Hematopoietic multipotent progenitor cell treated with erythropoietin and hydrocortisone succinate and interleukin-3 and kit ligand, for 6 days (in vitro differentiated cells): Measurements from ENCODE around the gene TBC1D2.
"Not testable (repeated sequence)": the region's sequence is repeated elsewhere in the genome, so short reads cannot be mapped to it uniquely, and the experiment has no call there.

Experiments used
- DNase-seq: peaks from one replicate; pipeline ENCODE4 v3.0.0-alpha.2; 2015

The TBC1D2 gene

DNA sequence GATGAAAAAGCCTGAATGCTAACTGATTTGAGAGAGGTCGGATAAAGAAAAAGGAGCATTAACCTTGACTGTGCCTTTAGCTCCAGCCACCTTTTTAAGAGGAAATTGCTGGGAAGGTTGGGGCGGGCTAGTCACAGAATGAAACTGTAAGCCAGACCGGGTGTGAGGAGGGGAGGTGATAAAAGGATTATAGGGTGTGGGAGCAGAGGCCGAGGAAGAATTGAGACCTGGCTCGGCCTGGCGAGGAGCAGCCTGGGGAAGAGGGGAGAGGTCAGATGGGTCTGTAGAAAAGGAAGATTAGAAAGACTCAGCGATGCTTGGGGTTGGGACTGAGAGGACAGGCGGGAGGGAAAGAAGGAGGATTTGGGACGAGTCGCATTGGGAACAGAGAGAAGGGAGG, 14.2 kb upstream of the TBC1D2 start:
- DNase-seq, result not testable (repeated sequence)

DNA sequence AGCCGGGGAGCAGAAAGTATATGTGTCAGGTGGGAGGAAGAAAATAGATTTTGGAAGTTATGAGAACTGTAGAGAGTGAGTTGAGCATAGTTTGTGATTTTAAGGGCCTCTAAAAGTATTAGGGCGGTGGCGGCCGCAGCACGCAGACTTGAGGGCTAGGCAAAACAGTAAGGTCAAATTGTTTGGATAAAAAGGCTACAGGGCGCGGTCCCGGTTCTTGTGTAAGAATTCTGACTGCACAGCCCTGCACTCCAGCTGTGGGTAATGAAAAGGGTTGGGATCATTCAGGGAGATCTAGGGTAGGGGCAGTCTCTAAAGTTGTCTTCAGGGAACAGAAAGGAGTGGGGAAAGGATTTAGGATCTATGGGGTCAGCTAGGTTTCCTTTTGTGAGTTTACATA, 12.1 kb upstream of the TBC1D2 start:
- DNase-seq, result not testable (repeated sequence)

DNA sequence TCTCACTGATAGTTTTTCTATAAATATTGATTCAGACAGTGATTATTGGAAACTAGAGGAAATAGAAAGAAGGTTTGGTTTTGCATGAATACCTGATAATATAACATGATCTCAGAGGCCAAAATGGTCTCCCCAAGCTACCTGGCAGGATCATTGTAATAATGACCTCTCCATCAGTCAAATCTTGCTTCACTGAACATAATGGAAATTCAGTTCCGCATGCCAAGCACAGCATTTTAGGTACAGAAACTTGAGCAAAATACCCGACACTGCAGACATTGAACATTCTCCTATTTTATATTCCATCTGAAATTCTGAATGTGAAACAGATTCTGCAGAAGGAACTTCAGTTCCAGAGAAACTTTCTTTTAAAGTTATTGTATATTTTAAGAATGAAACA, 9.1 kb upstream of the TBC1D2 start:
- no peak for DNase-seq

DNA sequence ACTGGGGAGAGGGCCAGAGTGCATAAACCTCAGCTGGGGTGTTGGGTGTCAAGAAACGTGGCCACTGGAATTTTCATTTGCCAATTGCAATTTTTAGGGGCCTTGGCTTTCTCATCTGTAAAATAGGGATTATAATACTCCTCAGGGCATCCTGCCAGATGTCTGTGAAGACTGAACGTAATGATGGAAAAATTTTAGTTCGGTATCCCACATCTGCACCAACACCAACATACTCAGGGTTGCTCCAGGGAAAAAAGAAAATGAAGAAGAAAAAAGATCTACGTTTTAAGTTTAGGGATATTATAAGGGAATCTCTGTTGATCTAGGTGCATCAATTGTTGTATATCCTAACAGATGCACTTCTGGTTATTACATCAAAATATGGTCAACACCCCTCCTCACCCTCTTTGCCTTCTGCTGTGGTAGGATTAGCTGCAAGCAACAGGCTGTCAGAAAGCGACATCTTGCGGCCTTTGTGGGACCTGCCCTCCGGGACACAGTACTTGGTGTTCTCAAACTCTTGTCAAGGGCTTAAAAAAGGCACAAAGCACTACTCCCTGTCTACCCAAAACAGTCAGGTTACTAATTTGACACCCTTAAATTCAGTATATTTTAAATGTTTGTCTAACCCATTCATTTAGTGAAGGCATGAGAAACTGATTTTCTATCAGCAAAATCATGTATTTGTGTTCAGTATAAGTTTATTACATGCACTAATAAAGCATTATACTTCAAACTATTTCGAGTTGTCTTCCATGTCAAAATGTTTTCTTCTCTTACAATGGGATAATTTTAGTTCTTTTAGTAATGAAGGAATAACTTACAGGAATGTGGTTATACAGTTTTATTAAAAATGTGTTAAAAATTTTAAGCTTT, 8.3 kb upstream of the TBC1D2 start:
- peak; percentile 92 for DNase-seq

DNA sequence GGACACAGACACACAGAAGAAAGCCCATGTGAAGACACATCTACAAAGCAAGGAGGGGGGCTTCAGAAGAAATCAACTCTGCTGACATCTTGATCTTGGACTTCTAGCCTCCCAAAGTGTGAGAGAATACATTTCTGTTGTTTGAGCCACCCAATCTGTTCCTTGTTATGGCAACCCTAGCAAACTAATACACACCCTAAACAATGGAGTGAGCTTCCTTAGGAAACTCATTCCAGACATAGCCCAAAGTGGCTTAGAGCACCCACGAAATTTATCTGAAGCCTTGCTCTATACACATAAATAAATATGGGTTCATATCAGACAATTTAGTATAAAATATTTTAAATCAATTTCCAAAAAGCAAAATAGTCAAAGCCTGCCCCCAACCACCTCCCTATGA, 7.6 kb upstream of the TBC1D2 start:
- DNase-seq, result no peak

DNA sequence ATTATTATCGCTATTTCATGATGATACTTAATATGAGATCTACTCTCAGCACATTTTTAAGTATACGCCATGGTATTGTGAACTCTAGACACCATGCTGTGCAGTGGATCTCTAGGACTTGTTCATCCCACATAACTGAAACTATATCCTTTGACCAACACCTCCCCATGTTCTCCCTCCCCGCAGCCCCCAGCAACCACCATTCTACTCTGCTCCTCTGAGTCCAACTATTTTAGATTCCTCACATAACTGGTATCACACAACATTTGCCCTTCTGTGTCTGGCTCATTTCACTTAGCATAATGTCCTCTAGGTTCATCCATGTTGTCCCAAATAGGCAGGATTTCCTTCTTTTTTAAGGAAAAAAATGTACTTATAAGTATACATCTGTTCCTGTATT, 6.6 kb upstream of the TBC1D2 start:
- DNase-seq, result no peak

DNA sequence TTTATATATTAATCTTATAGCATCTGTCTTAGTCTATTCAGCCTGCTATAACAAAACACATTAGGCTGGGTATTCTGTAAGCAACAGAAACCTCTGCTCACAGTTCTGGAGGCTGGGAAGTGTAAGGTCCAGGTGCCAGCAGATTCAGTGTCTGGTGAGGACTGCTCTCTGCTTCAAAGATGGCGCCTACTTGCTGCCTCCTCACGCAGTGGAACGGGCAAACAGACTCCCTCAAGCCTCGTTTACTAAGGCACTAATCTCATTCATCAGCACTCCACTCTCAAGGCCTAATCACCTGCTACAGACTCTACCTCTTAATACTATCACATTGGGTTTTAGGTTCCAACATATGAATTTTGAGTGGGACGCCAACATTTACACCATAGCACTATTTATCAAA, 5.2 kb upstream of the TBC1D2 start:
- DNase-seq, result no peak

DNA sequence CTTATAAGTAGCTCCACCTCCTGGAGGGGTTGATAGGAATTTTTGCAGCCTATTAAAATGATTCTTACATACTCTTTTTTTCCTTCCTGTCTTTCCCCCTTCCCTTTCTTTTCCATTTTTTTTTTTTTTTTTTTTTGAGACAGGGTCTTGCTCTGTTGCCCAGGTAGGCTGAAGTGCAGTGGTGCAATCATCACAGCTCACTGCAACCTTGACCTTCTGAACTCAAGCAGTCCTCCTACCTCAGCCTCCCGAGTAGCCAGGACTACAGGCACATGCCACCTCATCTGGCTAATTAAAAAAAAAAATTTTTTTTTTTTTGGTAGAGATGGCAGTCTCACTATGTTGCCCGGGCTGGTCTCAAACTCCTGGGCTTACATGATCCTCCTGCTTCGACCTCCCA, 4.3 kb upstream of the TBC1D2 start:
- peak; percentile 31 for DNase-seq

DNA sequence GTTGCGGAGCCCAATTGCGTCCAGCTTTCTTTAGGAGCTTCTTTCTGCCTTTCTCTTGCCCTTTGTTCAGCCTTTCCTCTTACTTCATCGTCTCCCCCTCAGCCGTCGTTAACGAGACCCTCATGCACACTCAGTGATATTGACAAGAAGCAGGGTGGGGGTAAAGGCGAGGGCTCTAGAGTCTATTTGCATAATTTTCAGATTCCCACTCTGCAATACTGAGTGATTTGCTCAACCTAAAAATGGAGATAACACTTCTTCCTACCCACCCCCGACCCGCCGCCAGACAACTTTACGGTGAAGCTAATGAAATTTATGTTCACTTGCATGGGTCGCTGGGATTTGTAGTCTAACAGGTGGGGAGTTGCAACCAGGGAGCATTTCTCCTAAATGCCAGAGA, 1.3 kb upstream of the TBC1D2 start:
- DNase-seq, result peak; percentile 85

DNA sequence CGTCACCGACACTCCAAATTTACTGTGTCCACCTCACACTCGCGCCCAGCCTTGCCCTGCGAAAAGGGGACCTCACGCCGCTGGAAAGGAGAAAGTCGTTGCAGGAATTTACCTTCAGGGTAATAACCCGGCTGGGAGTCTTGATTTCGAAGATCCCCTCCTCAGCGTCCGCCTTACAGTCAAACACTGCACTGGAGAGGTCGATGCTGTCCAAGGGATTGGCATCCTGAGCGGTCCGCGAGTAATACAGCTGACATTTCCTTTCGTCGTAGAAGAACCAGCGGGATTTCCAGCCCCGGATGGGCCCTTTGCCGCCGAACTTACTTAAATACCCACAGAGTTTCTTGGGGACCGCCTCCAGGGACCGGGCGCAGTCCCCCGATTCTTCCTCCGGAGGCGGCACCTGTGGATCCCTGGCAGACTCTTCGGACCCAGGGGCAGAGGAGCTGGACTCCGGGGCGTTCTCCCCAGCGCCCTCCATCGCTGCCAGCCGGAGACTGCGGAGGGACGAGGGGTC, 330 bp downstream of the TBC1D2 start:
- DNase-seq, result peak; percentile 53

DNA sequence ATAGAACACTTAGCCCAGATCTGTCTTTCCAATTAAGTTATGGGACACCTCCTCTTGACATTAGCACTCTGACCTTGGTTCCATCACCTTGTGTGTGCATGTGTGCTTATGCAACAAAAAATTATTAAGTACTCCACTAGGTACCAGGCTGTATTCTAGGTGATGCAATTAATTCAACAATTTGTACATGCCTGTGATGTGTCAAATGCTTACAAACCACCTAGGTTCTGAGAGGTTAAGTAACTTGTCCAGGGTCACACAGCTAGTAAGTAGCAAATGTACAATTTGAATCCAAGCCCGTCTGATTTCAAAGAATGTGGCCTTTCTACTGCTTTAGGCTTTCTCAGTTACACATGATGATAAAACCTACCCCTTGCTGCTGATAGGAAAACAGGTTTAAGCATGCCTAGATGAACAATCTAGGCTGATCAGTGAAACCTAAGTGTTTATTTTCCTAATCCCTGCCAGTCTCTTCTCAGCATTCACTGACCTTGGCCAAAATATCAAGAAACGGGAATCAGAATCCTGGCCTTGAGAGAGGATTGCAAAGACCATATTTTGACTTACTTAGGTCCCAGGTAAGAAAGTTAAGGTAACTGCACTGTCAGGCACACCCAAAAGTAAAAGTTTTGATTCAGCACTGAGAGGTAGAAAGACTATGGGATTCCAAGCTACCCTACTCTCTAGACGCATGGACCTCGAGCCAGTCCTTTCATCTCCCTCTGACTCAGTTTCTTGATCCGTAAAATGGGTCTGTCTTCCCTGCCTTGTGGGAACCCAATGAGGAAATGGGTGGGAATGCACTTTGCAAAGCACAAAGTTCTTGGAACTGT, 1.0 kb downstream of the TBC1D2 start:
- DNase-seq, result no peak

DNA sequence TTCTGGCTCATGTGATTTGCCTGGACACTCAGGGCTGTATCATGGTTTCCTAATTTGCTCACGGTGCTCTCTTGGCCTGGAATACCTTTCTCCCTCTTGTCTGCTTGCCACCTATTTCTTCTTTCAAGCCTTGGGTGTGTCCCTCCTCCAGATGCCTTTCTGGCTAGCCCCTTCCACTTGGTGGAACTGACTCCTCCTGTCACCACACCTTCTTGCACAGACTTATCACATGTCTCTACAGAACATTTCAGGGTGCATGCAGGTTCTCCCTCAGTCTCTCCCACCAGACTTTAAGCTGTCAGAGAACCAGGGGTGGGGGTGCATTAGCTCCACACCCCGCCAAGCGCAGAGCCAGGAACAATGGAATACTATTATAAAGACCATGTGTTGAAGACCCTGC, 1.9 kb downstream of the TBC1D2 start:
- DNase-seq, result no peak

DNA sequence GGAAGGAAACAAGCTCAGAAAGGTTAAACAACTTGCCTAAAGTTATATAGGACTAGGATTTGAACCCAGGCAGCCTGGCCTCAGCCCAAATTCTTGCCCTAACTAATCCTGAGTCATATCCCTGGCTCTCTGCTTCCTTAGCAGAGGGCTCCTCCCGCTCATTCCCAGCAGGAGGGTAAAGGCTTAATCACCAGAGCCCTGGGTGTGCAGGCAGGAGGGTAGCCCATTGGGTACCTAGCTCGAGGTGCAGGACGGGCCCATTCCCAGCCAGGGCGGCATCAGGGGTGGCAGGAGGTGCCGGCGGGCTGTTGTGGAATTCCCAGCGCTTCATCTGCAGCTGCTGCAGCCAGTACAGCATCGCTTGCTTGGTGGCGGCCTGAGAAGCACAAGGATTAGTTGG, 3.9 kb downstream of the TBC1D2 start:
- no peak for DNase-seq

DNA sequence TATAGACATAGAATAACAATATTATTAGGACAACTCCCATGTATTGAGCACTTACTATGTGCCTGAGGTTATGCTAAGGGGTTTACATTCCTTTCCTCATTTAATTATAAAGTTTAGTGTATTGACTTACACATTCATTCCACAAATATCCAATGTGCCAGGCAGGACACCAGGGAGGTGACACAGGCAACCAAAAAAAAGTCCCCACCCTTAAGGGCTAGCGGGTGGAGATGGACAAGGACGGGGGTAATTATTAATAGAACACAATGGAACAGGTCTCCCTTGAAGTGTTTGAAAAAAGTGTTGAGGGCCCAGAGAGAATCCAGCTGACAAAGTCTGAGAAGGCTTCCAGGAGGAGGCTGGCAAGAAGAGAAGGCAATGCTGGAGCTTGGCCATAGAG, 5.7 kb downstream of the TBC1D2 start:
- DNase-seq, result no peak

DNA sequence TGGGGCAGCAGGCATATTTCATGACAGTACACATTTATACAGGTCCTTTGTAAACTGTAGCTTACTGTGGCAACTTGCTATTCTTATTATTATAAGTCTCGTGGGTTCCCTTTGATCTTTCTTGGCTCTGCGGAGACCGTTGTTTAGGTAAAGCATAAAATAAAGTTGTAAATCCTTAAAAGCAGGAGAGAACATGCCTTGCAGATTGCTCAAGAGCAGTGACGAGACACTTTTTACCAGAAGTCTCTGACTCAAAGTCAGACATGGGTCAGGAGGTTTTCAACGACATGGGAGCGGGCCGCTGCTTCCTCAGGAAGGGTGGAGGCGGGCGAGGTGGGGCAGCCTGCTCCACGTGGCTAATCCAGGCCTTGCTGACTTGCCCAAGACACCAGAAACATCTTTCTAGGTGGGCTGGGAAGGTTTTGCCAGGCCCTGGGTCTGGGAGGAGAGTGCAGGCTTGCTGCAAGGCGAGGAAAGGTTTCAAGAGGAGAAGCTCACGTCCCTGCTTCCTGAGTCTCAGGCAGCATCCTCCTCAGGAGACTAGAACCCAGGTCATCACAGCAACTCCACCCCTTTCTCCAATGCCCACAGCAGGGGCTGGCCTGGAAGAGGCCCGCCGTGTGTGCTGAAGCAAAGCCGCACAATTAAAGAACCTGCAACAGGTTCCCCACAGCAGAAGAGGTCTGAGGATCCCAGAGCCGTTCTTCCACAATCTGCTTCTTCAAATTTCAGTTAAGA, 6.5 kb downstream of the TBC1D2 start:
- peak; percentile 80 for DNase-seq

DNA sequence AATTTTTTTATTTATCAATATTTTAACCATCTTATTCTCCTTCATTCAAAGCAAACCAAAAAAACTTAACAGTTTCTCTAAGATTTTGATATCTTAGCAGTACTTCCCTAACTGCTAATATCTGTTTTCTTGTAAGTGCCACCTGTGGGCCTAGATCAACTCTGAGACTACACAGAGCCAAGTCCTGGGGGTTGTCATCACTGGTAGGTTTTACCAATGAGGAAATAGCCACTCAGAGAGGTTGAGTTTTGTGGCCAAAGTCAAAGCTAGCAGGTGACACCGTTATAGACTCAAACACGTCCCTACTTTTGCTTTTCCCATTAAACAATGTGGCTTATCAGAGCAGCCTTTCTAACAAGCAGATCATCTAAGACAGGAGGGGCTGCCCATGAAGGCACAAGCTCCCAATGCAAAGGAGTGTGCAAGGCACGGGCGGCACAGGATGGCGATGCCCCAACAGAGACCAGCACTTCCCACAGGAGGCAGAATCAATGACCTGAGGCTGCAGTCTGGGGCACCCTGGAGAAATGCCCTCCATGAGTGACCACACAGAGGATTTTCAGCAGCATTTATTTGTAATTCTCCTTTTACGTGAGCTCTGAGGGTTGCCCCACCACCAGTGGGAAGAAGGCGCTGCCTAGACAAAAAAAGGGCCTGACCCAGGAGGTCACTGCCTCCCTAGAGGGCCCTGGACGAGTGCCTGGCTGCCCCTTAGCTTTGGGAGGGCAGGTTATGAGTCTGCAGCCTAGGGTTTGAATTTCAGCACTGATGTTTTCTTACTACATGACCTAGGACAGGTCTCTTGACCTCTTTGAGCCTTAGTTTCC, 7.4 kb downstream of the TBC1D2 start:
- peak; percentile 42 for DNase-seq

DNA sequence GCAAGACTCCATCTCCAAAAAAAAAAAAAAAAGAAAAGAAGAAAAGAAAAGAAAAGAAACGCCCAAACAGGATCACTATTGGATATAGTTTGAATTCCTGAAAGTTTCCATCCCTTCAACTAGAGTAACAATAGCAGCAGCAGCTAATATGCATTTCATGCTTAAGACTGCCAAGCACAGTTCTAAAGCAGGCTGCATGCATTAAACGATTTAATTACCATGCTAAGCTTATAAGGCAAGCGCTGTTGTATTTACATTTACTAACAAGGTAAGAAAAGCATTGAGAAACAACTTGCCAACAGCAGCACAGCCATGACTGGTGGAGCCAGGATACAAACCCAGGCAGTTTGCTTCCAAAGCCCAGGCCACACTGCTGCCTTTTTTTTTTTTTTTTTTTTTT, 13.0 kb downstream of the TBC1D2 start:
- no peak for DNase-seq

DNA sequence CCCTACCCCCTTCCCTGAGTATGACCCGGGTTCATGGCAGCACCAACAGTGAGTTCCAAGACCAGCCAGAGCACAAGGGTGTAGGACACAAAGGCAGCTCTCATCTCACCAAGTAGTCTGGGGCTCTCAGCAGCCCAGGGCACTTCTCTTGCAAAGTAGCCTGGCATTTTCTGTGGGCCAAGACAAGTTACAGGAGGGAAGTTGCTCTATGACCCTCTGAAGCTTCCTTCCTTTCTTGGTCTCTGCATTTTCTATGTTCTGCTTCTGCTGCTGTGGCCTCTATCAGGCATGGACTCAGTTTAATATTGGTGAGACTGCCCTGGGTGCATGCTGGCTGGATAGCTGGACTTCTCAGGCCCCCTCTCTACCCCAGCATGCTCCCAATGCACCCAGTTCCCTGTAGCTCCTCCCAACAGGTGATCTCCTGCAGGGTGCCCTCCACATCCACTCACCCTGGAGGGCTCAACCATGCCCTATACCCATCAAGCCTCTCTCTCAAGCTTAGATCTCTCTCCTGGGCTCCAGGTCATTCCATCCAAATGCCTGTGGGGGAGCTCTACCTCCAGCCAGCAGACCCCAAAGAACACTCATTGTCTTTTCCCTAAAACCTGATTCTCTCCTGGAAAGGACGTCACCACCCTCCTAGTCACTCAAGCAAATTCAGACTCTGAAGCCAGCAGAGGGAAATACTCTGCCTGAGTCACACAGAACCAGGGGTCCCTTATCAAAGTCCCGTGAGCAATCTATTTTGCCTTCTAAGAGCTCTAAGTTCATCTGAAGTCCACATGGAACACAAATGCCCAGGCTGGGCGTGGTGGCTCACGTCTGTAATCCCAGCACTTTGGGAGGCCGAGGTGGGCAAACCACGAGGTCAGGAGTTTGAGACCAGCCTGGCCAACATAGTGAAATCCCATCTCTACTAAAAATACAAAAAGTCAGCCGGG, 13.8 kb downstream of the TBC1D2 start:
- DNase-seq, result peak; percentile 25

DNA sequence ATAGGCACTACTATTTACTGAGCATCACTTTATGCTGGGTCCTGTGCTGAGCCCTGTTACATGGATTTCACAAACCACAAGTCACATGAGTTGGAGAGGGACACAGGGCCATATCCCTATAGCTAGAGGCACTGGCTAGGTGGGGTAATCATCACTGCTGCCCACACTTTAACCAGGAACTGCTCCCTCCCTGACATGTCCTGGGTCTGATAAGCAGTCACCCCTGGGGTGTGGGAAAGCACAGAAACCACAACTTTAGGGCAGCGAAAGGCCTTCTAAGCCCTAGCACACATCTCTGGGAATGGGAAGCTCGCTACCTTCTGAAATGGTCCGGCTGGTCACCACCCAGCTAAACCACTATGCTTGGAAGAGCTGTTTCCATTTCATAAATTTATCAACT, 15.0 kb downstream of the TBC1D2 start:
- DNase-seq, result peak; percentile 90

DNA sequence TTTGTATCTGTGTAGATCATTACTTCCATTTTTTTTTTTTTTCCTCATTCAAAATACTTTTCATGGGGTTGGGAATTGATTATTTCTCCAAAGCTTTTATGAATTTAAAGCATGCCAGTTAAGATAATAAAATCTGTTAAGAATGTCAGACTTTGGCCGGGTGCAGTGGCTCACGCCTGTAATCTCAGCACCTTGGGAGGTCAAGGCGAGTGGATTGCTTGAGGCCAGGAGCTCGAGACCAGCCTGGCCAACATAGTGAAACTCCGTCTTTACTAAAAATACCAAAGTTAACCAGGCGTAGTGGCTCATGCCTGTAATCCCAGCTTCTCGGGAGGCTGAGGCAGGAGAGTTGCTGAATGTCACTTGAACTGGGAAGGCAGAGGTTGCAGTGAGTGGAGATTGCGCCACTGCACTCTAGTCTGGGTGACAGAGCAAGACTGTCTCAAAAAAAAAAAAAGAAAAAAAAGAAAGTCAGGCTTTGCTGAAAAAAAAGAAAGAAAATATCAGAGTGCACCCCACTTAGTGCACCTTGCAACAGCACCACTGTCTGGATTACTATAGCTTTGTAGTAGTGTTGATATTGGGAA, 18.5 kb downstream of the TBC1D2 start:
- no peak for DNase-seq

DNA sequence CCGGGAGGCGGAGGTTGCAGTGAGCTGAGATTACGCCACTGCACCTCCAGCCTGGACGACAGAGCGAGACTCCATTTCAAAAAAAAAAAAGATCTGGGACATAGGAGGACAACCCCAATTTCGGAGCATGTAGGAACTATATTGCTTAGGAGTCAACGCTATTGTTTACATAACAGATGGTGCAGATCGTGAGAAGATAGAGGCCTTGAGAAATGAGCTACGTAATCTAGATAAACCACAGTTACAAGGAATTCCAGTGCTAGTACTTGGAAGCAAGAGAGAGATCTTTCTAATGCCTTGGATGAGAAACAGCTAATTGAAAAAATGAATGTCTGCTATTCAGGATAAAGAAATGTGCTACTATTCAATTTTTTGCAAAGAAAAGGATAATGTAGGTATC, 20.3 kb downstream of the TBC1D2 start:
- no peak for DNase-seq
